Calu3 (cell line): ENCODE measurements around the gene SH3RF2. TPM values are rescaled to one million over a fixed set of nuclear protein-coding genes. Genes with fewer than 3 reads are reported as not detected.

ENCODE experiments used
- BruUV-seq: library from RNA; stranded (reverse); fragments of 400-500 nt; replicated peaks from 2 replicates; lab custom pipeline; 2021; lab: Mats Ljungman, UMichigan
- CTCF ChIA-PET: fragments of 300-600 bp; sonication (Branson Sonifier 250); formaldehyde crosslinking; loops from one replicate; lab custom pipeline; 2022; ENCODE audit warnings: antibody characterized with exemption; lab: Charles Lee
- DNase-seq: peaks from one replicate; pipeline ENCODE4 v3.0.0; 2022
- H3K27ac Mint-ChIP-seq: one replicate; pipeline ENCODE4 v1.8.0; 2022; ENCODE audit warnings: mixed read lengths; ENCODE audit not compliant: unreplicated experiment
- H3K27me3 Mint-ChIP-seq: one replicate; pipeline ENCODE4 v1.8.0; 2022; ENCODE audit warnings: mixed read lengths; ENCODE audit not compliant: unreplicated experiment
- H3K36me3 Mint-ChIP-seq: one replicate; pipeline ENCODE4 v1.8.0; 2022; ENCODE audit warnings: mild to moderate bottlenecking, moderate library complexity, mixed read lengths; ENCODE audit not compliant: insufficient read depth, unreplicated experiment
- H3K4me1 Mint-ChIP-seq: one replicate; pipeline ENCODE4 v1.8.0; 2022; ENCODE audit warnings: mild to moderate bottlenecking, low read depth, mixed read lengths; ENCODE audit not compliant: unreplicated experiment
- H3K4me3 Mint-ChIP-seq: one replicate; pipeline ENCODE4 v1.8.0; 2022; ENCODE audit warnings: mild to moderate bottlenecking, low read depth, moderate library complexity, mixed read lengths; ENCODE audit not compliant: unreplicated experiment
- H3K9me3 Mint-ChIP-seq: one replicate; pipeline ENCODE4 v1.8.0; 2022; ENCODE audit warnings: low read depth, mixed read lengths; ENCODE audit not compliant: unreplicated experiment
- CTCF ChIP-seq: fragments of 200-600 bp; IDR thresholded peaks from one replicate; pipeline ENCODE4 v1.8.0; 2022; ENCODE audit warnings: antibody characterized with exemption; ENCODE audit not compliant: unreplicated experiment
- intact Hi-C: fragments of 100-400 bp; cut with micrococcal nuclease; formaldehyde crosslinking; loops from one replicate; pipeline ENCODE4 v1.10.0; 2022; ENCODE audit not compliant: unreplicated experiment
- total RNA-seq: library from RNA; stranded (reverse); gene quantifications from 2 replicates; pipeline ENCODE4 v1.2.3, GENCODE V29; 2022

The SH3RF2 gene
- total RNA-seq, 1 experiment from 2014 or later, result 21.9 TPM

GRCh38 chr5:146111409-146111808 is 175.0 kb downstream of the SH3RF2 start:
- intact Hi-C loops, result no loop called here
- Mint-ChIP-seq H3K4me3 (no peak overlapping the region), H3K36me3 (peaks cover 19% of the 10 kb centered on the region), H3K27me3 (no peaks in the 10 kb centered on the region), H3K27ac (no peak overlapping the region), H3K4me1 (no peaks in the 10 kb centered on the region), H3K9me3 (no peaks in the 10 kb centered on the region)
- BruUV-seq, result no TSS peak
- CTCF ChIA-PET, result no interaction called here
- no peak for TF ChIP-seq CTCF
- no peak for DNase-seq

- TF ChIP-seq CTCF, result no peak
- H3K4me3 Mint-ChIP-seq, result no peak overlapping the region
- H3K36me3 Mint-ChIP-seq, result peaks cover 20% of the 10 kb centered on the region
- no TSS peak for BruUV-seq
- H3K27me3 Mint-ChIP-seq, result no peaks in the 10 kb centered on the region
- H3K9me3 Mint-ChIP-seq, result no peaks in the 10 kb centered on the region
- H3K27ac Mint-ChIP-seq, result no peak overlapping the region
- intact Hi-C loops, result no loop called here
- DNase-seq, result no peak
- CTCF ChIA-PET, result interaction anchor here (0.7 kb wide), 1 partner anchor 16 kb away, joined by 9 read pairs; no protein-coding TSS in a partner anchor
- no peaks in the 10 kb centered on the region for H3K4me1 Mint-ChIP-seq
Measured at GRCh38 chr5:146112476-146112875, 176.1 kb downstream of the SH3RF2 start.

Other genes starting within 250 kb of the SH3RF2 start
- gene PRELID2, start 101.2 kb upstream of the SH3RF2 start, total RNA-seq, result 33.2 and 33.4 TPM in 2 replicates
- gene GRXCR2, start 63.6 kb upstream of the SH3RF2 start, total RNA-seq, result not detected in 2 replicates
- 1.4 and 3.8 TPM in 2 replicates for gene PLAC8L1, start 169.0 kb downstream of the SH3RF2 start, total RNA-seq
- gene LARS1, start 246.1 kb downstream of the SH3RF2 start, total RNA-seq, result 189 and 224 TPM in 2 replicates